Measurements from ENCODE around the gene HHATL. TPM values are rescaled to one million over a fixed set of nuclear protein-coding genes. Genes with fewer than 3 reads are reported as not detected.
"Not testable (repeated sequence)": the region's sequence is repeated elsewhere in the genome, so short reads cannot be mapped to it uniquely, and the experiment has no call there.

HHATL gene
- total RNA-seq, 2 experiments from 2014 or later: not detected

DNA sequence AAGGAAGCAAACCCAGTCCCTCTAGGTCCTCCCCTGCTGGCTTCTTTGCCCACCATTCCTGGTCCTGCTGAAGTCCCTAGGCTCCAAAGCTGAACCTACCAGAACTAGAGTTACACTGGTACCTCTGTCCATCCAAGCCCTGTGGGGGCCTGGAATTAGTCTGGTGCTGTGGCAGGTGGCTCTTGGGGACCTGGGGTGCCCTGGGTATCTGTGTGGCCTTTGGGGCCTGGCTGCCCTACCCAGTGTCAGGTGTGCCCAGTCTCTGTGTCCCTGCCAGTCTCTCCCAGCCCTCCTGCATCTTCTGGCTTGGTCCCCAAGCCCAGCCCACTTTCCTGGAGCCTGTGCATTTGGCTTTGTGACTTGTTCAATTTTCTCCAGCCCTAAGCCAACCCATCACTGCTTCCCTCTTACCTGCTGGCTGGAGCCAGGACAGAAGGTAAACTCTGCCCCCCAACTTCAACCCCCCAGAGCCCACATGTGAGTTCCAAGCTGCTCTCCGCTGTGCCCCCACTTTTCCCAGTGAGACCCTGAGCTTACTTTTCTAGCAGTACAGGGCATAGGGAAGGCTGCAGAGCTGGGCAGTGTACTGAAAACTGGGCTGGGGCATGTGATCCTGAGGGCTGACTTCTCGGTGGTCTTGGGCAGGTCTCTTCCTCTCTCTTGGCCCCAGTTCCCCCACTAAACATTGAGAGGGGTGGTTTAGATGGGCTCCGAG lies 28.3 kb upstream of the HHATL start:
- no peaks in the 10 kb centered on the region for H3K36me3 Mint-ChIP-seq (ENCODE audit: low read depth)
- ChIA-PET CTCF (no interaction called here), POLR2A (no interaction called here)
- H3K4me1 Mint-ChIP-seq: no peaks in the 10 kb centered on the region
- peaks cover 9% of the 10 kb centered on the region for H3K27me3 Mint-ChIP-seq
- H3K9me3 Mint-ChIP-seq: no peaks in the 10 kb centered on the region
- no peak for DNase-seq
- no peak overlapping the region for H3K27ac Mint-ChIP-seq
- H3K4me3 Mint-ChIP-seq: no peak overlapping the region

DNA sequence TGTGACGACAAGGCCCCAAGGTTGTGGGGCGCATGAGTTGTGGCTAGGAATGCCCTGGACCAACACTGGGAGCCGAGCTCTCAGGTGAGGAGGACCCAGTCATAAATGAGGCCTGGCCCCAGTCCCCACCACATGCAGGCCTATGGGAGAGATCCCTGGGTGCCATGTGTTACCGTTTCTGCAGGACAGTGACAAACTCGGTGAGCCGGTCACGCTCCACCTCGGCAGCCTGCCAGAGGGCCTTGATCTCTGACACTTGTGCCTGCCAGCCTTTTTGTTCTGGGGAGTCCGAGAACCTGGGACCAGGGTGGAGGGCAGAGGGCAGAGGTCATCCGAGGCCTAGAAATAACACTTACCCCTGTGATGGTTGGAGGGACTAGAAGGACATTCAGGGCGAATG lies 27.7 kb upstream of the HHATL start:
- ChIA-PET CTCF (no interaction called here), POLR2A (no interaction called here)
- H3K4me1 Mint-ChIP-seq: no peaks in the 10 kb centered on the region
- no peak for DNase-seq
- H3K27ac Mint-ChIP-seq: no peak overlapping the region
- H3K4me3 Mint-ChIP-seq: no peak overlapping the region
- H3K27me3 Mint-ChIP-seq: peaks cover 14% of the 10 kb centered on the region
- H3K9me3 Mint-ChIP-seq: no peaks in the 10 kb centered on the region
- no peaks in the 10 kb centered on the region for H3K36me3 Mint-ChIP-seq (ENCODE audit: low read depth)

DNA sequence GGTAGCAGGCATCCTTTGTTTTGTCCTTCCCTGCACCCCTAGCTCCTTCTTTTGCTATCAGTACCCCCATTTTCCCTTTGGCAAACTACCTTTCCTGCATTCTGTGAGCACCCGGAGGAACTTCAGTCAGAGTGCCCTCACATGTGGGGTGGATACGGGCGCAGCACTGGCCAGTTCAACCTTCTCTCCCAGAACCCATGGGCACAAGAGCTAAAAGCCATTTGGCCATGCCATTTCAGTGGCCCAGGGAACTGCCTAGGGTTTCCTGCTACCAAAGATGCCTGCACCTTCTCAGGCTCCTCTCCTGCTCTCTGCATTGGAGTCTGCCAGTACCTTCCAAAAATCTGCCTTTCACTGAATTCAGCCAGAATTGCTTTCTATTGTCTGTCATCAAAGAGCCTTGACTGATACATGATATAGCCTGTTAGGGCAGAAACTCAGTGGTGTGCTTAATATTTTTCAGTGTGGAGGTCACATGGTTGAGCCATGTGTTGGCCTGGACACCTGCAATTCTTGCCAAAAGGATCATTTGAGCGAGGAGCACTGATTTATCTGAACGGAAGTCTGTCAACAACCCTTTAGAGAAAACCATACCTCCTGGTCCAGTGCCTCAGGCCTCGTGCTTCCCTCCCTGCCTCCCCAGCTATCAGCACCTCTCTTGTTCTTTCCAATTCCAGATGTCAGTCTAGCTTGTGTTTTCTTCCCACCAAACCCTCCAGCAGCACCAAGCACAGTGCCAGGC lies 27.0 kb upstream of the HHATL start:
- CTCF ChIA-PET: interaction anchor here (0.8 to 0.9 kb wide), 2 partner anchors 15 to 22 kb away, joined by 3 read pairs; no protein-coding TSS in a partner anchor
- DNase-seq: no peak
- H3K27me3 Mint-ChIP-seq: peaks cover 14% of the 10 kb centered on the region
- H3K4me3 Mint-ChIP-seq: no peak overlapping the region
- no peaks in the 10 kb centered on the region for H3K9me3 Mint-ChIP-seq
- no peaks in the 10 kb centered on the region for H3K4me1 Mint-ChIP-seq
- POLR2A ChIA-PET: no interaction called here
- H3K36me3 Mint-ChIP-seq (ENCODE audit: low read depth): no peaks in the 10 kb centered on the region
- no peak overlapping the region for H3K27ac Mint-ChIP-seq

DNA sequence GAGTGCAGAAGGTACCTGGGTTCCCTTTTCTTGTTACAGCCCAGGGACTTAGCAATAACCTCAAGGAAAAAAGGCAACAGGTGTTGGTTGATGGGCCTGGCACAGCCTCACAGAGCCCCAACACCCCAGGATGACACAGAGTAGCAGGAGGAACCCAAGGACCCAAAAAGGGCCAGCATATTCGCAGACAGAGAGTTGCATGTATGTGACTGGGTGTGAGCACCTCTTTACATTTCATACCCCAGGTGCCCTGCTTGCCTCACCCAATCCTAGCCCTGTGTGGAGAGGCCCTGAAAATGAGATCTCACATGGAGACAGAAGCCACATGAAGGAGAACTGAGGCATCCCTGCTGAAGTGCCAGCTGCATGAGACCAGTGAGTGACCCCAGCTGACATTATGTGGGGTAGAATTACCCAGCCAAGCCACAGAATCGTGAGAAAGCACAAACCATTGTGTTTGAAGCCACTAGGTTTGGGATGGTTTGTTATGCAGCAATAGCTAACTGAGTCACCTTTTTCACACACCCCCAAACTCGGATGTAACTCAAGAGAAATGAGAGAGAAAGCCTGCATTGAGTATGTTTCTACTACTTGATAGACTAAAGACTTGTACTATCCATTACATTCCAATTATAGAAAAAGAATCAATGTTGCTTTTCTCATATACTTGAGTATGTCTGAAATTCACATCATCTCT lies 26.2 kb upstream of the HHATL start:
- POLR2A ChIA-PET: no interaction called here
- Mint-ChIP-seq H3K27me3 (peaks cover 18% of the 10 kb centered on the region), H3K27ac (no peak overlapping the region), H3K4me1 (no peaks in the 10 kb centered on the region), H3K4me3 (no peak overlapping the region), H3K9me3 (no peaks in the 10 kb centered on the region), H3K36me3 (ENCODE audit: low read depth) (no peaks in the 10 kb centered on the region)
- CTCF ChIA-PET: interaction anchor here (0.8 to 0.9 kb wide), 2 partner anchors 16 to 23 kb away, joined by 3 read pairs; no protein-coding TSS in a partner anchor
- no peak for DNase-seq

DNA sequence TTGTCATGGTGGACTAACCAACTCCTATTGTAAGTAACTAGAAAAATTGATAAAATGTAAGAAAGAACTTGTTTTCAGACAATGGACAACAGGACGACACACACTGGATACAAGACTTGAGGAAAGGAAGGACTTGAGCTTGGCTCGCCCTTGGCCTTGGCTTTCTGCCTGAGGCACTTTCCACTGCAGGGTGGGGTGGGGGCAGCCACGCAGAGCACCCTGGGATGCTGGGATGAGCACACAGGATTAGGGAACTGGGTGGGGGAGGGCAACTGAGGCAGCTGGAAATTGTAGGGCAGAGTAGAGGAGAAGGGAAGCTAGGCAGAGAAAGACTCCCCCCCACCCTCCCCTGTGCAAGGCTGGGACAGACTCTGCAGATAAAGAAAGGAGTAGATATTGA lies 25.5 kb upstream of the HHATL start:
- Mint-ChIP-seq H3K27me3 (peaks cover 18% of the 10 kb centered on the region), H3K4me1 (no peaks in the 10 kb centered on the region), H3K4me3 (no peak overlapping the region), H3K9me3 (no peaks in the 10 kb centered on the region), H3K27ac (no peak overlapping the region), H3K36me3 (ENCODE audit: low read depth) (no peaks in the 10 kb centered on the region)
- ChIA-PET CTCF (no interaction called here), POLR2A (no interaction called here)
- no peak for DNase-seq

DNA sequence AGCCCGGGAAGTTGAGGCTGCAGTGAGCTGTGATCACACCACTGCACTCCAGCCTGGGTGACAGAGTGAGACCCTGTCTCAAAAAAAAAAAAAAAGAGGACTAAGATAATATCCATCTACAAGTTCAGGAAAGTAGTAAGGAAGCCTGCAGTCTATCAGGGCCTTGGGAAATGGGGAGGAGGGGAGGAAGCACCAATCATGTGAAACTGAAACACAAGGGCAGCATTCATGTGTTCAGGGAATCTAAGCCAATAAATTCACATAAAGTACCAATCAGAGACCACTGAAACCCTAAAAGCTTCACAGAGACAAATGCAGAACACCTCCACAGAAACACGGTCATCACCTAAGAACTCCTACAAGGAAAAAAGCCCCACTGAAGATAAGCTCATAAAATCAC lies 22.9 kb upstream of the HHATL start:
- no peaks in the 10 kb centered on the region for H3K9me3 Mint-ChIP-seq
- H3K36me3 Mint-ChIP-seq (ENCODE audit: low read depth): no peaks in the 10 kb centered on the region
- peaks cover 19% of the 10 kb centered on the region for H3K27me3 Mint-ChIP-seq
- no peak overlapping the region for H3K27ac Mint-ChIP-seq
- no peaks in the 10 kb centered on the region for H3K4me1 Mint-ChIP-seq
- no peak overlapping the region for H3K4me3 Mint-ChIP-seq
- DNase-seq: no peak
- POLR2A ChIA-PET: no interaction called here
- CTCF ChIA-PET: interaction anchor here (1.1 kb wide), 1 partner anchor 20 kb away, joined by 3 read pairs; no protein-coding TSS in a partner anchor

DNA sequence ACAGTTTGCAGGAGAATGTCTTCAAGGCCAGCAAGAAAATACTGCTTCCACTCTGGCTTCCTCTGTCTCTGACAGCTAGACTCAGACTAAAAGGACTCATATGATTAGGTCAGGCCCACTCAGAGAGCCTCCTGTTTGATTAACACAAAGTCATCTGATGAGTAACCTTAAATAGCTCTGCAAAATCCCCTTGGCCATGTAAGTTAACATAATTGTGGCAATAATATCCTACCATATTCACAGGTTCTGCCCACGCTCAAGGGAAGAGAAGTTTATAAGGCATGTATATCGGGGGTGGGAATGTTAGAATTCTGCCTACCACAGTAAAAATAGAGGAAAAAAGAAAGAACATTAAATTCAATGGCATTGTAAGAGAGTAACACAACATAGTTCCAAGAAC lies 20.6 kb upstream of the HHATL start:
- peaks cover 29% of the 10 kb centered on the region for H3K27me3 Mint-ChIP-seq
- ChIA-PET POLR2A (no interaction called here), CTCF (interaction anchor here (1.2 kb wide), 1 partner anchor 12 kb away, joined by 6 read pairs; no protein-coding TSS in a partner anchor)
- no peak overlapping the region for H3K27ac Mint-ChIP-seq
- no peaks in the 10 kb centered on the region for H3K9me3 Mint-ChIP-seq
- H3K4me3 Mint-ChIP-seq: no peak overlapping the region
- H3K36me3 Mint-ChIP-seq (ENCODE audit: low read depth): no peaks in the 10 kb centered on the region
- H3K4me1 Mint-ChIP-seq: no peaks in the 10 kb centered on the region
- DNase-seq: no peak

DNA sequence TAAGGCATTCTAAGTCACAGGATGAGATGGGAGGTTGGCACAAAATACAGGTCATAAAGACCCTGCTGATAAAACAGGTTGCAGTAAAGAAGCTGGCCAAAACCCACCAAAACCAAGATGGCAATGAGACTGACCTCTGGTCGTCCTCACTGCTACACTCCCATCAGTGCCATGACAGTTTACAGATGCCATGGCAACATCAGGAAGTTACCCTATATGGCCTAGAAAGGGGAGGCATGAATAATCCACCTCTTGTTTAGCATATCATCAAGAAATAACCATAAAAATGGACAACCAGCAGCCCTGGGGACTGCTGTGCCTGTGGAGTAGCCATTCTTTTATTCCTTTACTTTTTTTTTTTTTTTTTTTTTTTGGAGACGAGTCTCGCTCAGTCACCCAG lies 19.8 kb upstream of the HHATL start:
- H3K4me3 Mint-ChIP-seq; H3K4me1 Mint-ChIP-seq; H3K27ac Mint-ChIP-seq; POLR2A ChIA-PET; DNase-seq; CTCF ChIA-PET; H3K36me3 Mint-ChIP-seq (ENCODE audit: low read depth); H3K9me3 Mint-ChIP-seq: not testable (repeated sequence)
- H3K27me3 Mint-ChIP-seq: peaks cover 24% of the 10 kb centered on the region

DNA sequence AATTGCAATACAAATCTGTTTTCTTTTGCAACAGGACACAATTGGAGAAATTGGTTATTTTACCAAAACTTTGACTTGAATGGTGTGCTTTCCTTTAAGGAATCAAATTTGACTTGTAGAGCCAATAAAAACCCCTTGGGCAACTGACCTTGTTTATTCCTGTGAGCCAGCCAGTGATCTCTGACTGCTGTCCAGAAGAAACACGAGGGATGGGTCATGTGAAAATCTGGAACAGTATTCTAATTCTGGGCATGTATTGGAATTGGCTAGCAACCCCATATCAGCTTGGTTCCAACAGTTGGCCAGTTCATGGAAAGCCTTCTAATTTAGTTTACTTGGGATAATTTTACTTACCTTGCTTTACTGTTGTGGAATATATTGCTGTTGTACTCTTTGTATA lies 19.1 kb upstream of the HHATL start:
- DNase-seq: no peak
- Mint-ChIP-seq H3K4me3 (no peak overlapping the region), H3K27ac (no peak overlapping the region), H3K36me3 (ENCODE audit: low read depth) (no peaks in the 10 kb centered on the region), H3K4me1 (no peaks in the 10 kb centered on the region), H3K27me3 (peaks cover 22% of the 10 kb centered on the region), H3K9me3 (no peaks in the 10 kb centered on the region)
- CTCF ChIA-PET: no interaction called here
- POLR2A ChIA-PET: no interaction called here

DNA sequence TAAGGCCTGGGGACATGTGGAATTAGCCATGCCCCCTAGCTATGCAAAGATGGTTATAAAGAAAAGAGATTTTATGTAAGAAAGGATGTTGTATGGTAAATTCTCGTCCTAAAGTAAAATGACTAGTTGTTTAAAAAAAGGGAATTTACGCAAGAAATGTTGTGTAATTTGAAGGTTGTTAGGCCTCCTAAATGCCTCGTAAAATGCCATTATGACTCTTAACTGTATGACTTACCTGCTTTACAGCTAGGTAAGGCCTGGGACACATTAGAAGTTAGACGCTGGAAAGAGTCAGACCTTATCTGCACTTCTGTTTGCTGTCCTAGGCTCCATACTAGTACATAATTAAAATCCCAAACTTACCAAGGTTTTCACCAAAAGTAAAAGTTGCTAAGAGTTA lies 17.5 kb upstream of the HHATL start:
- Mint-ChIP-seq H3K27ac (no peak overlapping the region), H3K9me3 (no peaks in the 10 kb centered on the region), H3K27me3 (peaks cover 15% of the 10 kb centered on the region), H3K4me1 (no peaks in the 10 kb centered on the region), H3K4me3 (no peak overlapping the region), H3K36me3 (ENCODE audit: low read depth) (no peaks in the 10 kb centered on the region)
- DNase-seq: no peak
- POLR2A ChIA-PET: no interaction called here
- CTCF ChIA-PET: no interaction called here

DNA sequence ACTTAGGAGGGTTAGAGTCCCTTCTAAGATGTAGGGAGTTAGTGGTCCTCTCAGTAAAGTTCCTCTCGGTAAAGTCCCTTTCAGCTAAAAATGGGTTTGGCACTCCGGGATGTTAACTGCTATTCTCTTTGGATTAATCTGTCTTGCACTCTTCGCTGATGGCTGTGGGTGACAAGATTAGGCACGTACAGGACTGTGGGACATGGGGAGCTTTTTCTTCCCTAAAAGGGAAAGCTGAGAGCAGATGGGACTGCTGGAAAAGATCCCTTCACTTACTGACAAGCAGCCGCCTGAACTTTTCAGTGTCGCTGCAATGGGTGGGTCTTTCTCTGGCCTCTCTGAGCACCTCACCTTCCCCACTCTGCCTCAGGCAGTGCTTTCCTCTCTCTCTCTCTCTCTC lies 16.4 kb upstream of the HHATL start:
- POLR2A ChIA-PET: no interaction called here
- Mint-ChIP-seq H3K9me3 (no peaks in the 10 kb centered on the region), H3K27me3 (peaks cover 12% of the 10 kb centered on the region), H3K4me3 (no peak overlapping the region), H3K4me1 (no peaks in the 10 kb centered on the region), H3K27ac (no peak overlapping the region), H3K36me3 (ENCODE audit: low read depth) (no peaks in the 10 kb centered on the region)
- CTCF ChIA-PET: no interaction called here
- DNase-seq: no peak

DNA sequence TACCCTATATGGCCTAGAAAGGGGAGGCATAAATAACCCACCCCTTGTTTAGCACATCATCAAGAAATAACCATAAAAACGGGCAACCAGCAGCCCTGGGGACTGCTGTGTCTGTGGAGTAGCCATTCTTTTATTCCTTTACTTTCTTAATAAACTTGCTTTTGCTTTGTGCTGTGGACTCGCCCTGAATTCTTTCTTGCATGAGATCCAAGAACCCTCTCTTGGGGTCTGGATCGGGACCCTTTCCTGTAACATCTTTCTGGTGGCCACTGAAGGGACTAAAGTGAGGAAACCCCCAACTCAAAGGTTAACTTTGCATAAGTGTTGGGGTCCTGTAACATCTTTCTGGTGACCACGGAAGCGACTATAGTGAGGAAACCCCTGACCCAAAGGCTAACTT lies 15.7 kb upstream of the HHATL start:
- Mint-ChIP-seq H3K27ac (no peak overlapping the region), H3K4me1 (no peaks in the 10 kb centered on the region), H3K9me3 (no peaks in the 10 kb centered on the region), H3K27me3 (peaks cover 13% of the 10 kb centered on the region), H3K4me3 (no peak overlapping the region), H3K36me3 (ENCODE audit: low read depth) (no peaks in the 10 kb centered on the region)
- DNase-seq: no peak
- POLR2A ChIA-PET: no interaction called here
- CTCF ChIA-PET: no interaction called here

DNA sequence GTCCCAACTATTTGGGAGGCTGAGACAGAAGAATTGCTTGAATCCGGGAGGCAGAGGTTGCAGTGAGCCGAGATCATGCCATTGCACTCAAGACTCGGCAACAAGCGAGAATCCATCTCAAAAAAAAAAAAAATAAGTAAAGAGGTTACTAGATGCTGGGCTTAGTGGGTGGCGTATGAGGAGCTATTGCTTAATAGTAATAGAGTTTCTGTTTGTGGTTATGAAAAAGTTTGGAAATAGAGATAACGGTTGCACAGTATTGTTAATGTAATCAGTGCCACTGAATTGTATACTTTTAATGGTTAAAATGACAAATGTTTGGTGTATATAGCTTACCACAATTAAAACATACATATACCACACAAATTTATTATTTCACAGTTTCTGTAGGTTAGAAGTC lies 14.7 kb upstream of the HHATL start:
- Mint-ChIP-seq H3K27me3 (peaks cover 13% of the 10 kb centered on the region), H3K9me3 (no peaks in the 10 kb centered on the region), H3K36me3 (ENCODE audit: low read depth) (no peaks in the 10 kb centered on the region), H3K27ac (no peak overlapping the region), H3K4me1 (no peaks in the 10 kb centered on the region), H3K4me3 (no peak overlapping the region)
- ChIA-PET POLR2A (no interaction called here), CTCF (interaction anchor here (0.6 kb wide), 2 partner anchors 117 to 1442 kb away, joined by 3 to 6 read pairs; no protein-coding TSS in a partner anchor)
- no peak for DNase-seq

Measured in activated CD4-positive, alpha-beta T cell treated with anti-CD3 and anti-CD28 coated beads, Interleukin-2, amount 10 ng/mL, durations not matched to agents 7 days and 5 days (primary cell).